BE2C (cell line): ENCODE results near the gene CHST11.

Experiments
- DNase-seq: peaks from one replicate; pipeline ENCODE4 v3.0.0-alpha.2; 2020
- H3K27me3 ChIP-seq: fragments of 250-450 bp; sonication (Bioruptor Pico); 2 replicates; pipeline ENCODE4 v1.5.1; 2020; ENCODE audit warnings: mild to moderate bottlenecking
- H3K36me3 ChIP-seq: fragments of 250-450 bp; sonication (Bioruptor Pico); 2 replicates; pipeline ENCODE4 v1.5.1; 2020; ENCODE audit warnings: mild to moderate bottlenecking
- H3K4me1 ChIP-seq: fragments of 250-450 bp; sonication (Bioruptor Pico); 2 replicates; pipeline ENCODE4 v1.5.1; 2020
- H3K4me3 ChIP-seq: 2 replicates; pipeline ENCODE4 v1.5.1; 2011; ENCODE audit warnings: low read depth, low read length
- H3K9me3 ChIP-seq: fragments of 250-450 bp; sonication (Bioruptor Pico); 2 replicates; pipeline ENCODE4 v1.5.1; 2020
- TF ChIP-seq, protein P1 (sequence below): IDR thresholded peaks from 2 replicates; pipeline ENCODE4 v1.5.1; 2012; ENCODE audit warnings: mild to moderate bottlenecking, low read depth, low read length

Gene CHST11

DNA sequence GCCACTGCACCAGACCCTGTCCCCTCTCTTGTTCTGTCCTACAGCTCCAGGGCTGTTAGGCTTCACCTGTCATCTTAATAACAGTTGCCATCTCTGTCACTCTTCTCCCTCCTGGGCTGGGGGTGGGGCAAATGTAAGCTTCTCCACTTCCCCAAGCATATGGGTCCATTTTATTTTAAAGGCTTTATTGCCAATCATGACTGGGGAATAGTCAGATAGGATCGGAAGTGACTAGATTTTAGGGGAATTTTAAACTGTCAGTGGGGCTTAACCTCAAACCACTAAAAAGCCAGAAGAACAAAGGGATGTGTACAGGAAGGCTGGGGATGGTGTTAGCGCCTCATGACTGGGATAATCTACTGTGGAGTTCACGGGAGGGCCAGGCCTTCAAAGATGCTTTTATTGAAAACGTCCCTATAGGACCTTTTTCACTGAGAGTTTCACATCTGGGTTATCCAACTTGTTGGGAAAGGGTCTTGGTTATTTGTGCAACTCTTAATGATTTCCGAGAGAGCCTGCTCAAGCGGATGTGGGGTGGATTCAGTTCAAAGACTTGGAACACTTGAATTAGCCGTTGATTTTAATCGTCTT lies 41.6 kb downstream of the CHST11 start:
- TF ChIP-seq, protein P1, sequence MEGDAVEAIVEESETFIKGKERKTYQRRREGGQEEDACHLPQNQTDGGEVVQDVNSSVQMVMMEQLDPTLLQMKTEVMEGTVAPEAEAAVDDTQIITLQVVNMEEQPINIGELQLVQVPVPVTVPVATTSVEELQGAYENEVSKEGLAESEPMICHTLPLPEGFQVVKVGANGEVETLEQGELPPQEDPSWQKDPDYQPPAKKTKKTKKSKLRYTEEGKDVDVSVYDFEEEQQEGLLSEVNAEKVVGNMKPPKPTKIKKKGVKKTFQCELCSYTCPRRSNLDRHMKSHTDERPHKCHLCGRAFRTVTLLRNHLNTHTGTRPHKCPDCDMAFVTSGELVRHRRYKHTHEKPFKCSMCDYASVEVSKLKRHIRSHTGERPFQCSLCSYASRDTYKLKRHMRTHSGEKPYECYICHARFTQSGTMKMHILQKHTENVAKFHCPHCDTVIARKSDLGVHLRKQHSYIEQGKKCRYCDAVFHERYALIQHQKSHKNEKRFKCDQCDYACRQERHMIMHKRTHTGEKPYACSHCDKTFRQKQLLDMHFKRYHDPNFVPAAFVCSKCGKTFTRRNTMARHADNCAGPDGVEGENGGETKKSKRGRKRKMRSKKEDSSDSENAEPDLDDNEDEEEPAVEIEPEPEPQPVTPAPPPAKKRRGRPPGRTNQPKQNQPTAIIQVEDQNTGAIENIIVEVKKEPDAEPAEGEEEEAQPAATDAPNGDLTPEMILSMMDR = no peak
- H3K36me3 ChIP-seq = no peaks in the 10 kb centered on the region; the same call in 1 of the 2 replicates
- no peaks in the 10 kb centered on the region for H3K9me3 ChIP-seq
- H3K4me3 ChIP-seq = no peak overlapping the region
- H3K27me3 ChIP-seq = no peaks in the 10 kb centered on the region
- peaks cover 24% of the 10 kb centered on the region for H3K4me1 ChIP-seq
- no peak for DNase-seq

- peaks cover 30% of the 10 kb centered on the region for H3K4me1 ChIP-seq
- no peaks in the 10 kb centered on the region for H3K9me3 ChIP-seq
- no peaks in the 10 kb centered on the region for H3K27me3 ChIP-seq
- no peaks in the 10 kb centered on the region; the same call in 1 of the 2 replicates for H3K36me3 ChIP-seq
- DNase-seq = no peak
- H3K4me3 ChIP-seq = no peak overlapping the region
- TF ChIP-seq, protein P1 = no peak
These were observed 43.1 kb downstream of the CHST11 start for GRCh38 chr12:104499668-104500332.

DNA sequence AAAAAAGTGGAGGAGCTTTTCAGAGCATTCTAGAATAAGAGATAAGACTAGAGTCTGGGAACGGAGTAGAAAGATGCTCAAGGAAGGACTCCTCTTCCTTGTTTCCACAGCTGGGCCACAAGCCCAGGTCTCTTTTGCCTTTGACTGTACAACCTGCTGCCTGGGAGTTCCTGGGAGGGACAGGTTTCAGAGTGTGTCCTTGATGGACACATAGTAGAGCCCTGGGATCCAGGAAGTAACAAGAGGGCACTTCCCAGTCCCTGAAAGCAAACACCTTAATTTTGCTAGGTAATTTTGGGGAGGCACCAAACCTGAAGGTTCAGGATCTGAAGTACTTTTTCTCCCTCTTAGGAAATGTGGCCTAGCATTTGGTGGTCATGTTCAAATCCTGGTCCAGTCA lies 44.4 kb downstream of the CHST11 start:
- no peak overlapping the region for H3K4me3 ChIP-seq
- H3K36me3 ChIP-seq = no peaks in the 10 kb centered on the region
- H3K9me3 ChIP-seq = no peaks in the 10 kb centered on the region
- H3K27me3 ChIP-seq = no peaks in the 10 kb centered on the region
- peaks cover 30% of the 10 kb centered on the region for H3K4me1 ChIP-seq
- DNase-seq = no peak
- TF ChIP-seq, protein P1 = no peak

DNA sequence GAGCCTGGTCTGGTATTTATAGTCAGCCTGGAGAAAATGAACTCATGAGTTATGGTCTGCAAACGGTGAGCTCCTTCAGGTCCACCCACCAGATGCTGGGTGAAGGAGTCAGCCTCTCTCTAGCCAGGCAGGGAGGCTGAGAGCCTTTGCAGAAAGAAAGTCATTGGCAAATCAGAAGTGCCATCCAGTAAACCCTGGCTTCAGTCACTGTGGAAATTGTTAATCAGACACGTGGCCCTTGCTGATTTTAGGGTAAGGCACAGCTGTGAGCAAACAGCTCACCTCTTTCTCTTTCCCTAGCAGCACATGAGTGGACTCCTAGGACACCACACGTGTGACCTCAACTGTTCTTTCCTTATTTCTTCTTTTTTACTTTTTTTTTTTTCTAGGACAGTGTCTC lies 44.9 kb downstream of the CHST11 start:
- Histone ChIP-seq H3K4me1 (peaks cover 24% of the 10 kb centered on the region), H3K27me3 (no peaks in the 10 kb centered on the region), H3K36me3 (no peaks in the 10 kb centered on the region), H3K9me3 (no peaks in the 10 kb centered on the region), H3K4me3 (no peak overlapping the region)
- TF ChIP-seq, protein P1 = no peak
- DNase-seq = no peak

GRCh38 chr12:104502217-104502616 lies 45.5 kb downstream of the CHST11 start:
- H3K36me3 ChIP-seq = no peaks in the 10 kb centered on the region
- no peak overlapping the region for H3K4me3 ChIP-seq
- H3K4me1 ChIP-seq = peaks cover 23% of the 10 kb centered on the region
- TF ChIP-seq, protein P1 = no peak
- no peaks in the 10 kb centered on the region for H3K27me3 ChIP-seq
- DNase-seq = no peak
- H3K9me3 ChIP-seq = no peaks in the 10 kb centered on the region

- H3K4me1 ChIP-seq = peaks cover 23% of the 10 kb centered on the region
- no peaks in the 10 kb centered on the region for H3K27me3 ChIP-seq
- no peak overlapping the region for H3K4me3 ChIP-seq
- TF ChIP-seq, protein P1 = no peak
- no peaks in the 10 kb centered on the region for H3K9me3 ChIP-seq
- H3K36me3 ChIP-seq = no peaks in the 10 kb centered on the region
- DNase-seq = no peak
These were observed 45.9 kb downstream of the CHST11 start for GRCh38 chr12:104502638-104503037.
